ENCODE measurements around the gene UQCC2.

UQCC2 gene

GRCh38 chr6:33707771-33708170 is 3.7 kb downstream of the UQCC2 start:
- DNase-seq (ENCODE audit: low spot score) (no peak), FAIRE-seq (no peak)

- DNase-seq (ENCODE audit: low spot score) (no peak), FAIRE-seq (no peak)
These were observed 5.4 kb downstream of the UQCC2 start for GRCh38 chr6:33705955-33706725.

GRCh38 chr6:33705268-33705885 is 6.1 kb downstream of the UQCC2 start:
- DNase-seq (ENCODE audit: low spot score) (no peak), FAIRE-seq (no peak)

- DNase-seq (ENCODE audit: low spot score), result no peak
- FAIRE-seq, result no peak
These were observed 7.1 kb downstream of the UQCC2 start for GRCh38 chr6:33704215-33705066.

- no peak for FAIRE-seq
- peak; percentile 17 for DNase-seq (ENCODE audit: low spot score)
These were observed 9.0 kb downstream of the UQCC2 start for GRCh38 chr6:33702345-33702977.

GRCh38 chr6:33700391-33701050 is 11.0 kb downstream of the UQCC2 start:
- FAIRE-seq (no peak), DNase-seq (ENCODE audit: low spot score) (peak; percentile 64)

GRCh38 chr6:33699739-33700138 is 11.8 kb downstream of the UQCC2 start:
- no peak for FAIRE-seq

GRCh38 chr6:33699131-33699530 is 12.4 kb downstream of the UQCC2 start:
- no peak for FAIRE-seq
- DNase-seq (ENCODE audit: low spot score), result no peak

More at GRCh38 chr6:33699739-33700138, 11.8 kb downstream of the UQCC2 start:
- no peak for DNase-seq (ENCODE audit: low spot score)

GRCh38 chr6:33698494-33698893 is 13.0 kb downstream of the UQCC2 start:
- no peak for DNase-seq (ENCODE audit: low spot score)
- FAIRE-seq, result no peak

- DNase-seq (ENCODE audit: low spot score), result no peak
- FAIRE-seq, result no peak
These were observed 13.7 kb downstream of the UQCC2 start for GRCh38 chr6:33697845-33698244.

- DNase-seq (ENCODE audit: low spot score), result no peak
- FAIRE-seq, result no peak
These were observed 14.7 kb downstream of the UQCC2 start for GRCh38 chr6:33696548-33697518.

GRCh38 chr6:33696076-33696475 is 15.4 kb downstream of the UQCC2 start:
- FAIRE-seq, result no peak
- no peak for DNase-seq (ENCODE audit: low spot score)

- FAIRE-seq (no peak), DNase-seq (ENCODE audit: low spot score) (no peak)
These were observed 16.0 kb downstream of the UQCC2 start for GRCh38 chr6:33695451-33695887.

GRCh38 chr6:33694977-33695376 is 16.5 kb downstream of the UQCC2 start:
- no peak for DNase-seq (ENCODE audit: low spot score)
- no peak for FAIRE-seq

- FAIRE-seq (no peak), DNase-seq (ENCODE audit: low spot score) (peak; percentile 64)
These were observed 17.0 kb downstream of the UQCC2 start for GRCh38 chr6:33694401-33694931.

GRCh38 chr6:33693186-33694105 is 18.1 kb downstream of the UQCC2 start:
- FAIRE-seq (no peak), DNase-seq (ENCODE audit: low spot score) (no peak)

- DNase-seq (ENCODE audit: low spot score), result no peak
These were observed 18.7 kb downstream of the UQCC2 start for GRCh38 chr6:33692760-33693158.

GRCh38 chr6:33692078-33692759 is 19.3 kb downstream of the UQCC2 start:
- no peak for DNase-seq (ENCODE audit: low spot score)
- FAIRE-seq, result no peak

More at GRCh38 chr6:33692760-33693158, 18.7 kb downstream of the UQCC2 start:
- FAIRE-seq, result no peak

Data from RCC 7860 (cell line).